GM15510 (cell line): ENCODE measurements around the gene PARD3B.

Experiments
- POLR2A ChIP-seq: IDR thresholded peaks from 3 replicates; pipeline ENCODE4 v1.6.1; 2011; ENCODE audit warnings: borderline replicate concordance; ENCODE audit not compliant: insufficient read length; ENCODE audit errors: extremely low read depth

PARD3B gene

DNA sequence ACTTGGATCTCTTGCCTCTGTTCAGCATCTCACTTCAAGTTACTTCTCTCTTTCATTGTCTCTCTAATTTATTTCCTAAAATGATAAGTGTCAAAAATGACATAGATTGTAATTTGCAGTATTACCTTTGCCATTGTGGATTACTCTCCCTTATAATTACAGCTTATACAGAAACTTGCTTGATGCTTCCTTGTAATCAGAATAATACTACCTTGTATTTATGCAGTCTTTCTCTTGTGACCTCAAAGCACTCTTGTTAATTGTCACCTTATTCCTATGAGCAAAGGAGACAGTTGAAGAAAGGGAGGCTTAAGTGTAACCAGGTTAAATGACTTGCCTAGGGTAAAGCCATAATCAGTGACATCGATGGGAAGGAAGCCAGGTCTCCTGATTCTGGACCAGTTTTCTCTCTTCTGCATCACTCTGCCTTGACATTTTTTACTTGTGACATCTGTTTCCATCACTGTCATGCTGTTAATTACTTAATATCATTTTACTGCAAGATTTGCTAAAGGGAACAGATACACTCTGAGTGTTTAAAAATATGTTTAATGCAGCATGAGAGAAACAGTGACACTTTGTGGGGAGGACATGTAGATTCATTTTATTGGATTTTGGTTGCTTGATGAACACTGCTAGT lies 388.6 kb downstream of the PARD3B start:
- no peak for TF ChIP-seq POLR2A

DNA sequence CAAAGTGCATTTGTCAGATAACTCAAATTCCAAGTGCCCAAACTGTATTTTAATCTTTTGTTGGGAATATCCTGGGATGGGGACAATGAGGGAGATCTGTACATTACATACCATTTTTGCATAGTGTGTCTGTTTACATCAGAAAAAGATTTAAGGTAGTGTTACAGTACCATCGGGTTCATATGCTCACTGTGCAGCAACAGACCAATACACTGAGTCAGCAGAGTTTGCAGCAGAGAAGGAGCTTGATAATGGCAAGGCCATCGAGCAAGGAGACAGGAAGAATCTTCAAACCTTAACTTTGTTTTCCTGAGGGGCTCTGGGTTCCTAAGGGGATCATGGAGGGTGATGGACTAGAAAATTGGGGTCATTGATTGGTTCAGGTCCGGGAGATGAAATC lies 399.7 kb downstream of the PARD3B start:
- TF ChIP-seq POLR2A: no peak

DNA sequence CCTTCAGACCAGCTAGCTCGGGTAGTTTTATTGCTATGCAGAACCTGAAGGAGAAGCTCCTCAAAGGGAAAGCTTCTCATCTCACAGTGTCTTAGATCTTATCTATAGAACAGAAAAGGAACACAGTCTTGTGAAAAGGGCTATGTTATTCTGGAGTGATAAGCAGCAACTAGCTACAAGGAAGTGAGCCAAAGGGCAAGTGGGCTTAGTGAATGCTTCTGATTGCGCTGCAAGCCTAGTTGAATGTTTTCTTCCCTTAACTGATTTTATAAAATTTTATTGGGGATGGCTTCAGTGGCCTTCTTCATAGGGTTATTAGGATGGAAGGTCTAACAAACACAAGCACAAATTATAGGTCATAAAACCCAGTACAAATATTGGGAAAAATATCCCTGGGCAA lies 400.1 kb downstream of the PARD3B start:
- TF ChIP-seq POLR2A: no peak

DNA sequence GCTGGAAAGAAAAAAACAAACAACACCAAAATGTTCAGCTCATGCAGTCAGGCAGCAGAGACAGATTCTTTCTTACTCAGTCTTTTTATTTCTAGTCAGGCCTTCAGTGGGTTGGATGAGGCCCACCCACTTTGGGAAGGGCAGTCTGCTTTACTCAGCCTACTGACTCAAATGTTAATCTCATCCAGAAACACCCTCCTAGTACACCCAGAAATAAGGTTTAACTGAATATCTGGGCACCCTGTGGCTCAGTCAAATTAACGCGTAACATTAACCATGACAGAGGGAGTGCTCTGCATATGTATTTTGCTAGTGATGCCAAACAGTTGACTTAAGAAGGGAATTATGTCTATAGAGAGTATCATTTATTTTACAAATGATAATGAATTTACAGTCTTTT lies 401.6 kb downstream of the PARD3B start:
- TF ChIP-seq POLR2A: no peak

DNA sequence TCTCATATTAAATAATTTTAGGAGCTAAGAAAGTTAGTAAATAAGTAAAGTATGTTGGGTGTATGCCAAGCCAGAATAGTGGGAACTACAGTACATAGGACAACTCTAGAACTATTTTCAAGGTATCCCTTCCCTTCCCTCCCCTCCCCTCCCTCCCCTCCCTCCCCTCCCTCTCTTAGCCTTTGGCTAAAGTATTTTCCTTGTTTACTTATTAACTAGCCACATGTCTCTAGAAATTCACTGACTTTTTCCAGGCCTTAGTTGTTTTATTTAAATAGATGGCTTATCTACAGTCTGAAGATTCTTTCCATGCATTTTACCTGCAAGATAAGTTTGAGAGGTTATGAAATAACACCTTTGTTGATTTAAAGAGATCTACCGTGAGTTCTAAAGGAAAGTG lies 402.1 kb downstream of the PARD3B start:
- TF ChIP-seq POLR2A: no peak

DNA sequence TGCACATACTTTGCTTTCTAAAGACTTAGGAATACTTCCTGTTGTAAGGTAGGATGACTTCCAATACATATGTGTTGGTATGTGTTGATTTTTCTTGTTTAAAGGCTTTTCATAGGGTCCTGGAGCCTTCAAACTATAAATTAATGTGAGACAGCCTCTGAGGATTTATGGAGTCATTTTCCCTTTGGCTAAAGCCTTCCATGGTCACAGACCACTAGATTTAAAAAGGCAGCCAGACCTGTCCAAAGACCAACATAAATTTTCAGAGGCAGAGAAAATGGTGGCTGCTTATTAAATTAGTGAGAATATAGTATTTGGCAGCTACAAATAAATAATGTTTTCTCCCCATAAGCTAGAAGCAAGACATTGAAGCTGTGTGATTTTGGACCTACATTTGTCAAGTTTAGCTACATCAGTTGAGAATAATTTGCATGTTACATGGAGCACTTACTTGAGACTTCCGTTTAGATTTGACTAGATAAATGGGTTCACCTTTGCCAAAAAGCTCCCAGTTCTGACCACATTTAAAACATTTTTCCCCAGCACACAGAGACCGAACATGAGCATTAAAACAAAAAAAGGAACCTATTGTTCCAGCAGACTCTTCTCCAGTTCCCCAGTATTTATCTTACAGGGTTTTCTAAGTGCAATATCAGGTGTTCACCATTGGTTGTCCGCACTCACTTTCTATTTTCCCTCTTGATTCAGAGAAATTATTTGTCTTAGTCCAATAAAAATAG lies 402.9 kb downstream of the PARD3B start:
- TF ChIP-seq POLR2A: no peak

DNA sequence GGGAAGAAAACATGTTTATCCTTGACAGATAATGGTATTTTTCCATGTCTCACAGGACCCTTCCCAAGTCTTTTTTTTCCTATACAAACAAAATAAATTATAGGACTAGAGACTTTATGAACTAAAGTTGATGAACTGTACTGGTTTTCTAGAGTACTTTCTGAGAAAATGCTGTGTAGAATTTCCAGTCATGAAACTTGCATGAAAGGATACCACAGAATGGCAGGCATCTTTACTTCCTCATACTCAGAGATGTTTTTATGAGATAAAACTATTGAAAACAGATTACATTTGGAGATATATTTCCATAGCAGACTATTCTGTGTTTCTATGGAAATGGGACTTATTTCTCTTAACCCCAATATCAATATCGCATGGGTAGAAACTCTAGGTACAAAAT lies 403.5 kb downstream of the PARD3B start:
- no peak for TF ChIP-seq POLR2A

DNA sequence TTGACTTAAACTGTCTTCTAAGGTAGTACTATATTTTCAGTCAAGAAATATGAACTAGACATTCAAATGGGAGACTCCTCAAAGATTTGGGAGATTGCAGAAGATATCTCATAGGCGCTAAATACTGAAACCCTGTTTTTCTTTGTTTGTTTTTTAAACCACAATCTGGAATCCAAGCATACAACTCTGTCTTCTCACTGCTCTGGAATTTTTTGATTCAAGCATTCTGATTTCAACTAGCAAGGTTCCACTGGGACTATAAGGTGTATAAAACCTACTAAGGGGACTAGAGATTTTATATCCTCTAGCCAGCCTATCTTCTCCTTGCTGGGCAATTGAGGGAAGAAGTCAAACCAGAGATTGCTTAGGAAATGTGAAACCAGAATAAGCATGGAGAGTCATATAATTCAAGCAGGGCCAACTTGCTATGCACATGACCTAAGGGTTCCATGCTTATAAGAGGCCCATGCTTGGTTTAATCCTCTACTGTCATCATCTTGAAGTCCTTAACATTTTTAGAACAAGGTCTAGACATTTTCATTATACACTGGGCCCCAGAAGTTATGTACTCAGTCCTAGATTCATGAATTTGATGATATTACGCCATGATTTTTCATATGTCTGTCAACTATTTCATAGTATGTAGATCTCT lies 405.5 kb downstream of the PARD3B start:
- no peak for TF ChIP-seq POLR2A

DNA sequence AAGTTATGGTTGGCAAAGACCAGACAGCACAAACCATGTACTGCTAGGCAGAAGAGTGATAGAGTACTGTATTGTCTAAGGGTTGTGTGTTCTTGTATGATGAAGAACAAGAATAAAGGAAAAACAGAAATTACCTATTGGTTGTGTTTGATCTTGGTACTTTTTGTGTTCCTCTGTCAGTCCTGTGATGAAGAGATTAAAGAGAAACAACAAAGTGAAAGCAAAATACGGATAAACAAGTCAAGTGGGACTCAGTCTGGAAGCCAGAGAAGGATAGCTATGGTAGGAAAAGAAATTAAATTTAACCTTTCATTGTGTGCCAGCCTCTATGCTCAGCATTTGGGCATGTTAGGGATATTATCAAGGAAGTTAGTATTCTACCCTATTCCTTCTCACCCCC lies 413.1 kb downstream of the PARD3B start:
- no peak for TF ChIP-seq POLR2A

DNA sequence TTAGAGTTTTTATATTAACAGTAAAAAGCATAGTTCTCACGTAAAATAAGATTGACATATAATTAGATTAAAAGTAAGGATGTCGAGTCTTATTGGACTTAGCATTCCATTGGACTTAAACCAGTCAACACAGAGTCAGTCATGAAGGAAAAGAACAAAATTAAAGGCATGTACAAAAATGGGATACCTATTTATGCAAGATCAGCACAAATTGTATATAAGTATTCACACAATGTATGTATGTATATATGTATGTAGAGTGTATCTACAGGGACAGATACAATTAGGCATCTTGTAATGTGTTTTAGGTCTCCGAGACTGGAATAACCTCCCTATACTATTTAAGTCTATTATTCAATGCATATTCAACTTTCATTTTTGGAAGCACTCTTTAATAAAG lies 419.1 kb downstream of the PARD3B start:
- no peak for TF ChIP-seq POLR2A

DNA sequence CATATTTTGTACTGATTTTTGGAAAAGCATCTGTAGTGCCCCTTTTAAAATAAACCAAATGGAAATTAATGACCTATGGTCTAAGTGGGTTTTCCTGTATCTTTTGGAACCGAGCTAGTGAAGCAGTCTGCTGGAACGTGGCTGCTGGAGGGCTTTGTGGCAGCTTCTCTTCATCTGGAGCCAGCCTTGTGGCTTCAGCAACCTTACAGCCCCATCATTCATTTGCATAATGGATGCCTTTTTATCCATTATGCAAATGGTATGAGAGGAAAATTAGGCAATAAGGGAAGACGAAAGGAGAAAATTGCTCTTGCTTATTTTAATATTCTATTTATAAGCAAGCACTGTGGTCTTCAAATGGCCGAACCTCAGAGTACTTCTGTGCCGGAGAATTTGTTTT lies 421.0 kb downstream of the PARD3B start:
- TF ChIP-seq POLR2A: no peak

DNA sequence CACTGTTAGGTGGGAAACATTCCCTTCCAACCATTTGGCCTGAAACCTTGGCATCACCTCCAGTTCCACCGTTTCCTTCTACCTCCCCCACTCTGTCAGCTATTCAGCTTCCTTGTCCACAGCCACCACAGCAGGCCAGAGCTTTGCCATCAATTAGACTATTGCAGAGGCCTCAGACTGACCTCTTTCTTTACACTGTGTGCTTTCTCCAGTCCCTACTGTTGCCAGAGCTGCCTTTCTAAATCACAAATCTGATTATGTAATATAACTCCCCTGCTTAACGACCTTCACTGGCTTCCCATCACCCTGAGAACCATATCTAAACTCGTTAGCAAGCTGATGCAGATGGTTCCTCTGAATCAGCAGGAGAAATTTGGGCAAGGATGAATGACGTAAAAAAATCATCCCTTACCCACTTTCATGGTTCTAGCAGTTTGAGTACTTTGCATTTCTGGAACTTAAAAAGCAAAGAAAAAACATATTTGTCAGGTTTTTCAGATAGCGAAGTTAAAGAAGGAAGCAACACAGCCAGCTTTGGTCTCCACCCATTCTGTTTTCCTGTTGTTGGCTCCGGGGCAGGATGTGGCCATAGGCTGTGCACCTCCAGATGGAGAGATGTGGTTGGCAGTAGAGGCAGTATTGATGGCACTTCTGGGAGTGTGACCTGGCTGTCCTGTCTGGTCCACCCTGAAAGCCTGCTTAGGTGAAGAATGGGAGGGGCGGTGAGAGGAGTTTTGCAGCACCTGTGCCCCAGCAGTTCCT lies 422.1 kb downstream of the PARD3B start:
- TF ChIP-seq POLR2A: no peak

DNA sequence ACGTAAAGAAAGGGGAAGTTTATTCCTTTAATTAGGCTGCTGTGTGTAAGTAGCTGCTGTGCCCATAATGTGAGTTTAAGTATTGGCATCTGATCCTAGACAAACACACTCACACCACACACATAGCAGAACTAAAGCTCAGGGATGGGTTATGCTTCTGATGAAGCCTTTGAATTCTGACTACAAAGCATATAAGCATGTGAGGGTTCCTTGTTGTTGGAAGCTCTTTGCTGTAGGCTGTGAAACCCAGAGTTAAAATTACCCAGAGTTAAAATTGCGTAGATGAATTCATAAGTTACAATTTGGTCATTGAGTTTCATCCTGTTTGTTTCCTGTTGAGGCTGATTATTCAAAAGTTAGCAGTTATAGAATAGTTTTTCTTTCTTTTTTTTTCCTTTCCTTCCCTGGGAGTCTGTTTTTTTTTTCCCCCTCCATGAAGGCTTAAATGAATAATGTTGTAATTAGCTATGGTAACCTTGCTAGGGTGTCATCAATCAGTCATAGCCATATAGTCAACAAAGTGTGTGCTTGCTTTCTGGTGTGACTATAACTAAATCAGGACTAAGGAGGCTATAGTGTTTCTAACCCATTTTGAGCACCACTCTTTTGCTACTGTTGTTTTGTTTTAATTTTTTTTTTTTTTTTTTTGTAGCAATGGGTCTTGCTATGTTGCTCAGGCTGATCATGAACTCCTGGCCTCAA lies 426.1 kb downstream of the PARD3B start:
- TF ChIP-seq POLR2A: no peak

DNA sequence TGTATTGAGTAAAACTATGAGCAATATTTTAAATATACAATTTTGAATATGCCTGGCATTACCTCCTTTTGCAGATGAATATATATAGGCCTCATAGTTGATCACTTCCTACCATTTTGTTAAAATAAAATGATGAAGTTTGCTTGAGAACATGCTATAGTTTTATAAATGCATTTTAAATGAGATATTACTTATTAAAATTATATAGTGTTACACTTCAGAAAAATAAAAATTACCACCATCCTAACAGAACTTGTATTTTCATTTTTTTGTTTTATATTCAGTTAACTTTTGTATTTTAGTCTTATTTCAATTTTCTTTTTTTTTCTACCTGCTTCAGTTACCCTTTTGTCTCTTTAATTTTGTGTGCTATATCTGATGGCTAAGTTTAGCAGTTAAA lies 426.9 kb downstream of the PARD3B start:
- no peak for TF ChIP-seq POLR2A
